WTC11 (cell line): ENCODE data around the gene PPFIBP1. TPM values are rescaled to one million over a fixed set of nuclear protein-coding genes. Genes with fewer than 3 reads are reported as not detected.
A peak's percentile ranks its signal among the peaks of the same experiment; 100 is the strongest.

Experiments used
- ATAC-seq: fragments of 200-7000 bp; cut with Tn5 transposase; 2 replicates; pipeline ENCODE4 v1.10.0; 2021; ENCODE audit warnings: mild to moderate bottlenecking, moderate library complexity
- CTCF ChIA-PET: fragments of 300-600 bp; sonication (Branson Sonifier 250); formaldehyde crosslinking; loops from one replicate; lab custom pipeline; 2021; ENCODE audit warnings: antibody characterized with exemption; lab: Charles Lee
- POLR2A ChIA-PET: fragments of 350-600 bp; sonication (Branson Sonifier 250); formaldehyde crosslinking; loops from one replicate; lab custom pipeline; 2021; ENCODE audit warnings: antibody characterized with exemption; lab: Charles Lee
- DNase-seq: peaks from one replicate; pipeline ENCODE4 v3.0.0; 2021; ENCODE audit warnings: low spot score
- H3K27ac Mint-ChIP-seq: 2 replicates; pipeline ENCODE4 v1.8.0; 2021; ENCODE audit warnings: mixed read lengths
- H3K27me3 Mint-ChIP-seq: 2 replicates; pipeline ENCODE4 v1.8.0; 2021; ENCODE audit warnings: low read depth, mild to moderate bottlenecking, moderate library complexity, mixed read lengths
- H3K36me3 Mint-ChIP-seq: 2 replicates; pipeline ENCODE4 v1.8.0; 2021; ENCODE audit warnings: mixed read lengths
- H3K4me1 Mint-ChIP-seq: 2 replicates; pipeline ENCODE4 v1.8.0; 2022; ENCODE audit warnings: mixed read lengths
- H3K4me3 Mint-ChIP-seq: 2 replicates; pipeline ENCODE4 v1.8.0; 2021; ENCODE audit warnings: mild to moderate bottlenecking, moderate library complexity, mixed read lengths
- H3K9me3 Mint-ChIP-seq: 2 replicates; pipeline ENCODE4 v1.8.0; 2021; ENCODE audit warnings: mixed read lengths
- ATF2 ChIP-seq: sonication (generic); formaldehyde crosslinking; IDR thresholded peaks from 2 replicates; pipeline ENCODE4 v1.8.1; 2022; ENCODE audit warnings: low read depth, missing genetic modification reagents, borderline replicate concordance
- ATF3 ChIP-seq: sonication (generic); formaldehyde crosslinking; conservative IDR thresholded peaks from 2 replicates; pipeline ENCODE4 v1.8.1; 2022; ENCODE audit warnings: mild to moderate bottlenecking, missing genetic modification reagents
- ATF6 ChIP-seq: sonication (generic); formaldehyde crosslinking; IDR thresholded peaks from 2 replicates; pipeline ENCODE4 v1.8.1; 2023; ENCODE audit warnings: mild to moderate bottlenecking, missing genetic modification reagents
- CBFB ChIP-seq: sonication (generic); formaldehyde crosslinking; IDR thresholded peaks from 2 replicates; pipeline ENCODE4 v1.8.1; 2022; ENCODE audit warnings: mild to moderate bottlenecking, low read depth, missing genetic modification reagents
- E2F4 ChIP-seq: sonication (generic); formaldehyde crosslinking; IDR thresholded peaks from 2 replicates; pipeline ENCODE4 v1.8.1; 2022; ENCODE audit warnings: low read depth, mild to moderate bottlenecking, moderate library complexity, missing genetic modification reagents, borderline replicate concordance
- ESRRA ChIP-seq: sonication (generic); formaldehyde crosslinking; IDR thresholded peaks from 2 replicates; pipeline ENCODE4 v1.8.1; 2022; ENCODE audit warnings: mild to moderate bottlenecking, missing genetic modification reagents, borderline replicate concordance
- FOXK1 ChIP-seq: sonication (generic); formaldehyde crosslinking; IDR thresholded peaks from 2 replicates; pipeline ENCODE4 v1.8.0; 2022; ENCODE audit warnings: mild to moderate bottlenecking, moderate library complexity, missing genetic modification reagents
- IRF1 ChIP-seq: sonication (generic); formaldehyde crosslinking; IDR thresholded peaks from 2 replicates; pipeline ENCODE4 v1.8.0; 2023; ENCODE audit warnings: missing genetic modification reagents
- MXD4 ChIP-seq: fragments of 250-450 bp; sonication (Bioruptor Pico); IDR thresholded peaks from 2 replicates; pipeline ENCODE4 v1.8.0; 2021; ENCODE audit warnings: mild to moderate bottlenecking, moderate library complexity, borderline replicate concordance
- SP1 ChIP-seq: sonication (generic); formaldehyde crosslinking; conservative IDR thresholded peaks from 2 replicates; pipeline ENCODE4 v1.8.1; 2022; ENCODE audit warnings: missing genetic modification reagents
- TP53 ChIP-seq: sonication (generic); formaldehyde crosslinking; IDR thresholded peaks from 2 replicates; pipeline ENCODE4 v1.8.1; 2023; ENCODE audit warnings: mild to moderate bottlenecking, missing genetic modification reagents
- USF1 ChIP-seq: sonication (generic); formaldehyde crosslinking; IDR thresholded peaks from 2 replicates; pipeline ENCODE4 v1.8.0; 2022; ENCODE audit warnings: mild to moderate bottlenecking, missing genetic modification reagents
- ZBTB21 ChIP-seq: sonication (generic); formaldehyde crosslinking; IDR thresholded peaks from 2 replicates; pipeline ENCODE4 v1.8.1; 2023; ENCODE audit warnings: mild to moderate bottlenecking, missing genetic modification reagents, borderline replicate concordance
- ZMAT4 ChIP-seq: fragments of 250-450 bp; sonication (Bioruptor Pico); IDR thresholded peaks from 2 replicates; pipeline ENCODE4 v1.9.0; 2021; ENCODE audit warnings: mild to moderate bottlenecking
- ZNF138 ChIP-seq: sonication (generic); formaldehyde crosslinking; conservative IDR thresholded peaks from 2 replicates; pipeline ENCODE4 v1.8.1; 2022; ENCODE audit warnings: mild to moderate bottlenecking, moderate library complexity, missing genetic modification reagents
- ZNF263 ChIP-seq: sonication (generic); formaldehyde crosslinking; IDR thresholded peaks from 2 replicates; pipeline ENCODE4 v1.8.1; 2022; ENCODE audit warnings: low read depth, mild to moderate bottlenecking, moderate library complexity, missing genetic modification reagents
- ZNF317 ChIP-seq: sonication (generic); formaldehyde crosslinking; IDR thresholded peaks from 2 replicates; pipeline ENCODE4 v1.8.1; 2023; ENCODE audit warnings: low read depth, mild to moderate bottlenecking, moderate library complexity, missing genetic modification reagents, borderline replicate concordance
- ZNF671 ChIP-seq: fragments of 250-450 bp; sonication (Bioruptor Pico); IDR thresholded peaks from 2 replicates; pipeline ENCODE4 v1.8.0; 2021; ENCODE audit warnings: mild to moderate bottlenecking
- total RNA-seq: library from RNA; stranded (reverse); gene quantifications from 3 replicates; pipeline ENCODE4 v1.2.3, GENCODE V29; 2021

The PPFIBP1 gene
- total RNA-seq, 1 experiment from 2014 or later = 27.7 TPM

- TF ChIP-seq ZNF671 (no peak), SP1 (CRISPR knock-in tag) (peak; percentile 77), ZMAT4 (CRISPR knock-in tag) (no peak), ZNF317 (CRISPR knock-in tag) (0 out of 2 replicates have a peak, but pooled peaks have one; percentile 19), ZNF138 (CRISPR knock-in tag) (no peak), ZNF263 (CRISPR knock-in tag) (no peak), ATF6 (CRISPR knock-in tag) (no peak), ZBTB21 (CRISPR knock-in tag) (no peak), ESRRA (CRISPR knock-in tag) (peak; percentile 56; the same call in 1 of the 2 replicates), MXD4 (CRISPR knock-in tag) (no peak), ATF2 (CRISPR knock-in tag) (peak; percentile 67; the same call in 1 of the 2 replicates), ATF3 (CRISPR knock-in tag) (no peak), CBFB (no peak), FOXK1 (CRISPR knock-in tag) (peak; percentile 76), IRF1 (CRISPR knock-in tag) (no peak; the same call in 1 of the 2 replicates), E2F4 (CRISPR knock-in tag) (no peak)
Measured at GRCh38 chr12:27710592-27711316, 186.7 kb downstream of the PPFIBP1 start, which contains the start of gene MRPS35 (continued).

- ATAC-seq = peak; percentile 23
- DNase-seq = no peak
- peaks cover 17% of the 10 kb centered on the region for H3K4me1 Mint-ChIP-seq
- POLR2A ChIA-PET = no interaction called here
- CTCF ChIA-PET = no interaction called here
- TF ChIP-seq TP53 (CRISPR knock-in tag) = no peak
- no peak for TF ChIP-seq USF1 (CRISPR knock-in tag)
- H3K4me3 Mint-ChIP-seq = peak overlapping the region; percentile 96
- peak overlapping the region; percentile 94 for H3K27ac Mint-ChIP-seq
- peaks cover 13% of the 10 kb centered on the region for H3K36me3 Mint-ChIP-seq
- no peaks in the 10 kb centered on the region for H3K9me3 Mint-ChIP-seq
- peaks cover 9% of the 10 kb centered on the region for H3K27me3 Mint-ChIP-seq
Measured at GRCh38 chr12:27711317-27711682, 187.3 kb downstream of the PPFIBP1 start.
